K562 (cell line): ENCODE measurements around the gene SH3BP5. TPM values are rescaled to one million over a fixed set of nuclear protein-coding genes. Genes with fewer than 3 reads are reported as not detected.

Experiments
- ATAC-seq: fragments of 200-7000 bp; cut with Tn5 transposase; 3 replicates; pipeline ENCODE4 v1.9.1; 2020; ENCODE audit warnings: moderate library complexity
- BruUV-seq: library from RNA; stranded (reverse); fragments of 400-500 nt; replicated peaks from 2 replicates; lab custom pipeline; 2021; lab: Mats Ljungman, UMichigan
- CTCF ChIA-PET: fragments of 300-600 bp; formaldehyde crosslinking; extraction: SDS; loops from one replicate; lab custom pipeline; 2021; ENCODE audit warnings: low intra/inter-chr PET ratio; lab: Yijun Ruan, JAX
- POLR2A ChIA-PET: fragments of 300-600, 350-650 bp; sonication (Branson Sonifier 250); formaldehyde crosslinking; extraction: SDS; loops from one replicate; lab custom pipeline; 2021; ENCODE audit warnings: antibody characterized with exemption, inconsistent platforms; lab: Yijun Ruan, JAX
- DNase-seq, 4 experiments: peaks; one replicate each; pipeline versions ENCODE4 v3.0.0 to v3.0.0-alpha.2; 2011 to 2018; ENCODE audit warnings: low spot score in 3 of 4, mixed read lengths in 3 of 4; ENCODE audit errors: extremely low read depth in 1 of 4
- FAIRE-seq: peaks from 2 replicates; lab custom pipeline; 2011; peaks lifted over from hg19 to GRCh38; lab: Jason Lieb, UNC
- H2AFZ ChIP-seq: 2 replicates; pipeline ENCODE4 v1.6.0; 2011; ENCODE audit warnings: low read depth, low read length, control low read depth, inconsistent platforms
- H3K27ac ChIP-seq: fragments of 200-600 bp; 3 replicates; pipeline ENCODE4 v1.8.0; 2011; ENCODE audit warnings: low read depth, mild to moderate bottlenecking, control low read depth, inconsistent platforms, low read length, moderate library complexity, mixed read lengths; ENCODE audit errors: extremely low read depth
- H3K27me3 ChIP-seq, 2 experiments: fragments of 300-600 bp in 1 of 2; 2 replicates in 1 of 2; 3 replicates in 1 of 2; pipeline versions ENCODE4 v1.6.0 to v1.8.0; 2011; ENCODE audit warnings: inconsistent platforms in 2 of 2, low read length in 2 of 2, mild to moderate bottlenecking in 1 of 2, mixed read lengths in 1 of 2, moderate library complexity in 1 of 2; ENCODE audit not compliant: control insufficient read depth in 2 of 2, insufficient read depth in 2 of 2
- H3K36me3 ChIP-seq: fragments of 300-600 bp; 3 replicates; pipeline ENCODE4 v1.8.0; 2011; ENCODE audit warnings: mild to moderate bottlenecking, low read length, inconsistent platforms; ENCODE audit not compliant: control insufficient read depth, insufficient read depth
- H3K4me1 ChIP-seq, 2 experiments: fragments of 200-600 bp in 1 of 2; replicated peaks in 1 of 2; 2 replicates in 1 of 2; 3 replicates in 1 of 2; pipeline versions ENCODE4 v1.5.1 to v1.8.0; 2011; ENCODE audit warnings: inconsistent platforms in 2 of 2, low read length in 2 of 2, mild to moderate bottlenecking in 1 of 2, mixed read lengths in 1 of 2, moderate library complexity in 1 of 2; ENCODE audit not compliant: control insufficient read depth in 2 of 2, insufficient read depth in 2 of 2
- H3K4me2 ChIP-seq: 2 replicates; pipeline ENCODE4 v1.6.1; 2011; ENCODE audit warnings: low read length, control low read depth, inconsistent platforms, mixed read lengths; ENCODE audit not compliant: insufficient read depth
- H3K4me3 ChIP-seq: fragments of 200-600 bp; sonication (generic), shearing (Covaris generic); 2 replicates; pipeline ENCODE4 v1.5.1; 2016; ENCODE audit warnings: control low read depth, inconsistent platforms
- H3K79me2 ChIP-seq: fragments of 200-600 bp; 3 replicates; pipeline ENCODE4 v1.8.0; 2011; ENCODE audit warnings: low read length, inconsistent platforms; ENCODE audit not compliant: control insufficient read depth, insufficient read depth
- H3K9ac ChIP-seq, 2 experiments: 2 replicates each; pipeline versions ENCODE4 v1.6.0 to v1.6.1; 2011; ENCODE audit warnings: low read depth in 2 of 2, low read length in 2 of 2, control low read depth in 1 of 2, inconsistent platforms in 1 of 2, mild to moderate bottlenecking in 1 of 2, mixed read lengths in 1 of 2; ENCODE audit not compliant: insufficient read depth in 1 of 2
- H3K9me1 ChIP-seq: one replicate; pipeline ENCODE4 v1.6.0; 2011; ENCODE audit warnings: inconsistent platforms, mild to moderate bottlenecking, low read length, moderate library complexity; ENCODE audit not compliant: control insufficient read depth, insufficient read depth
- H3K9me3 ChIP-seq: replicated peaks from 2 replicates; pipeline ENCODE4 v1.5.1; 2011; ENCODE audit warnings: low read depth, low read length, inconsistent platforms; ENCODE audit not compliant: control insufficient read depth, insufficient read depth
- H4K20me1 ChIP-seq: replicated peaks from 2 replicates; pipeline ENCODE4 v1.6.1; 2011; ENCODE audit warnings: low read length, inconsistent platforms, mixed read lengths; ENCODE audit not compliant: control insufficient read depth, insufficient read depth
- CREB1 ChIP-seq, 2 experiments: sonication (generic) in 1 of 2; formaldehyde crosslinking in 1 of 2; IDR thresholded peaks; 2 replicates each; pipeline versions ENCODE4 v1.6.1 to v1.8.0; 2012 to 2022; ENCODE audit warnings: inconsistent platforms in 1 of 2, mild to moderate bottlenecking in 1 of 2, missing genetic modification reagents in 1 of 2, moderate library complexity in 1 of 2
- ELF4 ChIP-seq: fragments of 450-650 bp; formaldehyde crosslinking; IDR thresholded peaks from 2 replicates; pipeline ENCODE4 v1.4.0; 2022; ENCODE audit warnings: missing genetic modification characterization
- ETS1 ChIP-seq: conservative IDR thresholded peaks from 2 replicates; pipeline ENCODE4 v1.6.1; 2011; ENCODE audit warnings: low read depth, mild to moderate bottlenecking, low read length; ENCODE audit not compliant: control insufficient read depth
- GABPB1 ChIP-seq: sonication (generic); formaldehyde crosslinking; IDR thresholded peaks from 2 replicates; pipeline ENCODE4 v1.8.0; 2022; ENCODE audit warnings: mild to moderate bottlenecking, missing genetic modification reagents
- GABPB2 ChIP-seq: fragments of 250-450 bp; sonication (Bioruptor Pico); conservative IDR thresholded peaks from 2 replicates; pipeline ENCODE4 v1.5.1; 2021; ENCODE audit warnings: mild to moderate bottlenecking
- KAT7 ChIP-seq: sonication (generic); formaldehyde crosslinking; IDR thresholded peaks from 2 replicates; pipeline ENCODE4 v1.8.0; 2022; ENCODE audit warnings: missing genetic modification reagents, mild to moderate bottlenecking, borderline replicate concordance
- MLLT1 ChIP-seq, 2 experiments: fragments of 450-650 bp; IDR thresholded peaks; 2 replicates each; pipeline ENCODE4 v1.6.1; 2016
- MLX ChIP-seq, 2 experiments: fragments of 450-650 bp in 1 of 2; sonication (generic) in 1 of 2; formaldehyde crosslinking; conservative IDR thresholded peaks; 2 replicates each; pipeline versions ENCODE4 v1.4.0 to v1.8.1; 2020 to 2022; ENCODE audit warnings: mild to moderate bottlenecking in 1 of 2, missing genetic modification reagents in 1 of 2
- PKNOX1 ChIP-seq: fragments of 450-650 bp; IDR thresholded peaks from 2 replicates; pipeline ENCODE4 v1.6.1; 2016
- RBM34 ChIP-seq: fragments of 200-400 bp; formaldehyde crosslinking; IDR thresholded peaks from 2 replicates; pipeline ENCODE4 v1.6.1; 2018; ENCODE audit warnings: low read length, borderline replicate concordance; ENCODE audit not compliant: insufficient read depth
- SMARCA5 ChIP-seq: fragments of 450-650 bp; IDR thresholded peaks from 2 replicates; pipeline ENCODE4 v1.6.1; 2016
- SRF ChIP-seq, 2 experiments: fragments of 250-450, 450-650 bp in 1 of 2; sonication (Bioruptor Pico) in 1 of 2; sonication (generic) in 1 of 2; formaldehyde crosslinking; IDR thresholded peaks; 2 replicates each; pipeline versions ENCODE4 v1.5.0 to v1.5.1; 2020 to 2022; ENCODE audit warnings: mild to moderate bottlenecking in 1 of 2, missing genetic modification reagents in 1 of 2
- TAF7 ChIP-seq: fragments of 450-650 bp; IDR thresholded peaks from 2 replicates; pipeline ENCODE4 v1.6.1; 2016; ENCODE audit warnings: missing genetic modification characterization, missing compliant biosample characterization
- TAF9B ChIP-seq: fragments of 450-650 bp; IDR thresholded peaks from 2 replicates; pipeline ENCODE4 v1.6.1; 2018; ENCODE audit warnings: mild to moderate bottlenecking; ENCODE audit not compliant: partially characterized antibody
- ZNF436 ChIP-seq: fragments of 250-450, 450-650 bp; sonication (Bioruptor Pico); formaldehyde crosslinking; IDR thresholded peaks from 2 replicates; pipeline ENCODE4 v1.7.0; 2020; ENCODE audit warnings: mild to moderate bottlenecking
- ZNF507 ChIP-seq: conservative IDR thresholded peaks from 2 replicates; pipeline ENCODE4 v1.6.1; 2017; ENCODE audit warnings: missing genetic modification characterization, missing compliant biosample characterization
- ZNF561 ChIP-seq: fragments of 450-650 bp; formaldehyde crosslinking; conservative IDR thresholded peaks from 2 replicates; pipeline ENCODE4 v1.4.0; 2020; ENCODE audit warnings: mild to moderate bottlenecking, moderate library complexity
- WGBS: fragments of 100-300 bp; shearing (Covaris generic); methylation state at CpG from one replicate; pipeline ENCODE4 v1.1.6; 2016; ENCODE audit warnings: low coverage, mixed read lengths; ENCODE audit not compliant: insufficient coverage; ENCODE audit errors: missing lambda C conversion rate; 5-methylcytosine and 5-hydroxymethylcytosine counted together
- in situ Hi-C: fragments of 300-500 bp; cut with MboI; formaldehyde crosslinking; loops from 4 replicates; pipeline ENCODE4 v1.15.0; 2018; ENCODE audit warnings: inconsistent platforms, mixed read lengths
- intact Hi-C: fragments of 100-400 bp; cut with micrococcal nuclease; formaldehyde crosslinking; loops from 2 replicates; pipeline ENCODE4 v1.14.2; 2022
- polyA plus RNA-seq, 8 experiments: library from polyadenylated mRNA; depleted of rRNA in 4 of 8; stranded (reverse) in 5 of 8; unstranded in 3 of 8; fragments of >200 nt; fragmentation: Nextera tagmentation in 2 of 8; fragmentation: Illumina TruSeq in 1 of 8; extraction: Ambion mirVana in 2 of 8; extraction: Trizol in 1 of 8; gene quantifications; 2 replicates each; pipeline versions ENCODE4 v1.2.1 to v1.2.3, GENCODE V29; 2011 to 2014; ENCODE audit warnings: inconsistent platforms in 1 of 8, missing spikeins in 1 of 8
- total RNA-seq, 7 experiments: library from RNA; depleted of rRNA in 6 of 7; stranded (reverse); fragments of >200 nt in 6 of 7; fragmentation: Illumina TruSeq in 2 of 7; extraction: Trizol in 2 of 7; gene quantifications; 2 replicates each; pipeline versions ENCODE4 v1.2.1 to v1.2.3, GENCODE V29; 2011 to 2021; ENCODE audit warnings: low replicate concordance in 1 of 7

Gene SH3BP5
- total and polyA plus RNA-seq, 9 of the 15 experiments (the other 6 are each of a cell fraction or from before 2014, with no cell fraction given): 2.9 to 29.0 (median 14.9) TPM

DNA sequence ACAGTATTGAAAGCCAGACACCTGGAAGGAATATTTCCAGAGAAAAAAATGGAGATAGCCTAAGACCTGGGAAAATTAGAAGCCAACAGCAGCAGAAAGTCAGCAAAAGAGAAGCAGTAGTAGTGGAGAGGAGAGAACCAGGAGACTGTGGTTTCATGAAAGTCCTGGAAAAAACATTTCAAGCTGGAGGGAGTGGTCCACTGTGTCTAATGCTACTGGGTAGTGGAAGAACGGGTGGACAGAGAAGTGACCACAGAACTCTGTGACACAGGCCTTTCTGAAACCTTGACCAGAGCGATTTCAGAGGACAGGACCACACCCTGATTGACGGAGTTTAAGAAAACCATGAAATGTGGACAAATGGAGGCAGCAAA is 15.3 kb upstream of the SH3BP5 start:
- peak in 2 of 4 experiments; percentile 37 to 51 for DNase-seq
- Histone ChIP-seq H3K4me1 (peaks cover 12 to 19% of the 10 kb centered on the region in 2 experiments), H3K9ac (no peak overlapping the region; a peak in 1 of 4 replicates), H3K27me3 (no peaks in the 10 kb centered on the region), H3K27ac (no peak overlapping the region), H3K4me2 (peak overlapping the region; percentile 22; the same call in 1 of the 2 replicates), H3K36me3 (no peaks in the 10 kb centered on the region), H3K4me3 (no peak overlapping the region), H3K9me3 (0 out of 2 replicates have a peak, but pooled peaks cover 2% of the 10 kb centered on the region), H4K20me1 (no peaks in the 10 kb centered on the region), H3K9me1 (no peaks in the 10 kb centered on the region), H2AFZ (peak overlapping the region; percentile 88), H3K79me2 (no peaks in the 10 kb centered on the region)
- ATAC-seq: peak; percentile 75
- FAIRE-seq: peak; percentile 69
- ChIA-PET CTCF (no interaction called here), POLR2A (interaction anchor here (0.9 to 1.4 kb wide), 3 partner anchors 8 to 15 kb away, joined by 3 to 5 read pairs (median 4); partner anchors contain the start of gene SH3BP5)
- intact Hi-C loops (no loop called here), in situ Hi-C loops (no loop called here)
- WGBS: 24% methylated on average over 3 of the region's 3 CpGs
- BruUV-seq: no TSS peak
- TF ChIP-seq ZNF436 (no peak), ETS1 (no peak), SMARCA5 (0 out of 2 replicates have a peak, but pooled peaks have one; percentile 16), KAT7 (CRISPR knock-in tag) (no peak), ZNF561 (CRISPR knock-in tag) (no peak), CREB1 (IDR thresholded peaks at IDR 0.05) (no peak), CREB1 (CRISPR knock-in tag; IDR thresholded peaks at IDR 0.05) (no peak), RBM34 (no peak), GABPB1 (CRISPR knock-in tag) (no peak), PKNOX1 (peak; percentile 42; the same call in 1 of the 2 replicates), GABPB2 (CRISPR knock-in tag) (no peak), ELF4 (CRISPR knock-in tag) (peak; percentile 45; the same call in 1 of the 2 replicates), TAF7 (tag) (no peak), MLX (CRISPR knock-in tag; conservative IDR thresholded peaks at IDR 0.05) (no peak), ZNF507 (tag) (no peak), MLLT1 (IDR thresholded peaks at IDR 0.05) (peak in 1 of 2 experiments; percentile 62; a peak in 1 of 4 replicates), SRF (CRISPR knock-in tag; IDR thresholded peaks at IDR 0.05) (no peak), TAF9B (no peak)
